Heart right ventricle (tissue), 16 donors: Measurements from ENCODE around the gene XPNPEP2. TPM values are rescaled to one million over a fixed set of nuclear protein-coding genes. Genes with fewer than 3 reads are reported as not detected.
A peak's percentile ranks its signal among the peaks of the same experiment; 100 is the strongest.

Experiments
- ATAC-seq, 8 donors: fragments of 200-7000 bp; cut with Tn5 transposase; one replicate each; pipeline ENCODE4 v1.9.1; 2020; ENCODE audit warnings: mild to moderate bottlenecking in 8 of 8, moderate library complexity in 8 of 8, moderate number of reproducible peaks in 1 of 8
- DNase-seq, 2 donors: peaks; one replicate each; pipeline ENCODE4 v3.0.0-alpha.2; 2020
- H3K27ac ChIP-seq, 10 donors: fragments of 200-600 bp; sonication (generic) in 2 of 10; one replicate each; pipeline versions ENCODE4 v1.5.0 to v1.8.0; 2020 to 2022; ENCODE audit warnings: mild to moderate bottlenecking in 3 of 10
- H3K27me3 ChIP-seq, 7 donors: fragments of 200-600 bp; one replicate each; pipeline ENCODE4 v1.8.0; 2021 to 2022; ENCODE audit warnings: mild to moderate bottlenecking in 2 of 7
- H3K36me3 ChIP-seq, 9 donors: fragments of 200-600 bp; sonication (generic) in 1 of 9; one replicate each; pipeline versions ENCODE4 v1.5.0 to v1.8.0; 2020 to 2022; ENCODE audit warnings: mild to moderate bottlenecking in 2 of 9
- H3K4me1 ChIP-seq, 9 donors: fragments of 200-600 bp; sonication (generic) in 1 of 9; one replicate each; pipeline versions ENCODE4 v1.5.0 to v1.8.0; 2020 to 2022; ENCODE audit warnings: mild to moderate bottlenecking in 4 of 9
- H3K4me3 ChIP-seq, 10 donors: fragments of 200-600 bp; sonication (generic) in 2 of 10; one replicate each; pipeline versions ENCODE4 v1.5.0 to v1.8.0; 2020 to 2022; ENCODE audit warnings: mild to moderate bottlenecking in 7 of 10, moderate library complexity in 2 of 10
- H3K9me3 ChIP-seq, 11 donors: fragments of 200-600 bp in 10 of 11; sonication (generic) in 2 of 11; one replicate each; pipeline versions ENCODE4 v1.5.0 to v1.8.0; 2013 to 2022; ENCODE audit warnings: mild to moderate bottlenecking in 2 of 11, control low read depth in 1 of 11, moderate library complexity in 1 of 11
- CTCF ChIP-seq, 9 donors: fragments of 200-600 bp; sonication (generic) in 2 of 9; IDR thresholded peaks; one replicate each; pipeline versions ENCODE4 v1.5.0 to v1.8.0; 2021 to 2022; ENCODE audit warnings: antibody characterized with exemption in 9 of 9, mild to moderate bottlenecking in 5 of 9, moderate library complexity in 1 of 9
- WGBS, 2 donors: extraction: QIAGEN DNeasy Blood & Tissue Kit; methylation state at CpG; one replicate each; pipeline ENCODE4 v1.1.7; 2013; ENCODE audit warnings: inconsistent platforms in 1 of 2; 5-methylcytosine and 5-hydroxymethylcytosine counted together
- intact Hi-C, 10 donors: fragments of 100-400 bp; cut with DNase I; formaldehyde crosslinking; loops; one replicate each; pipeline versions ENCODE4 v1.11.1 to v1.14.2; 2022
- polyA plus RNA-seq, 2 donors: library from polyadenylated mRNA; stranded (reverse); fragments of 200-250 nt; gene quantifications; one replicate each; pipeline ENCODE4 v1.2.3, GENCODE V29; 2013
- total RNA-seq, 10 donors: library from RNA; stranded (reverse); fragmentation: NEBNext Ultra II Directional in 3 of 10; extraction: Animal tissue kit (Norgen Biotek cat#: 25700) in 3 of 10; gene quantifications; one replicate each; pipeline versions ENCODE4 v1.2.1 to v1.2.4, GENCODE V29; 2021 to 2023
- donor health status: Arrhythmogenic right ventricular cardiomyopathy.
- donor health status: ischemic (EF 13 %, LVEDD 7.1; RV severe dilation, severe dysfunction).
- donor health status: healthy with polysubstance abuse.
- donor health status: DM: no; HTN: yes; CAD: no.
- donor health status: DM: no; HTN: no; CAD: no.
- donor health status: ischemic (EF 25% LVEDD 6.9; RV normal size, moderate dysfunction).
- donor health status: ischemic (EF 25% LVEDD 5.7; RV mildly dilated, moderate dysfunction).
- donor health status: healthy.
- donor health status: DM: yes; HTN: yes; CAD: no.
- donor health status: Ischemic cardiomyopathy.
- donor health status: ischemic (EF 35%, LVEDD 5.7; RV mildly dilated, moderate dysfunction).
- donor health status: nonischemic (EF 11% LVEDD 7.7; RV severe dilation, severe dysfunction).
- donor health status: DM: yes; HTN: yes; CAD: no.
- donor health status: PGD.
- donor health status: ischemic (EF 29% LVEDD 5.4; RV normal size, mild dysfunction).
- donor health status: nonischemic (EF 23%, LVEDD 6.1; RV moderate dilation, normal function).

XPNPEP2 gene
- total and polyA plus RNA-seq, 12 donors, result 0.18 to 2.2 (median 0.52) TPM

DNA sequence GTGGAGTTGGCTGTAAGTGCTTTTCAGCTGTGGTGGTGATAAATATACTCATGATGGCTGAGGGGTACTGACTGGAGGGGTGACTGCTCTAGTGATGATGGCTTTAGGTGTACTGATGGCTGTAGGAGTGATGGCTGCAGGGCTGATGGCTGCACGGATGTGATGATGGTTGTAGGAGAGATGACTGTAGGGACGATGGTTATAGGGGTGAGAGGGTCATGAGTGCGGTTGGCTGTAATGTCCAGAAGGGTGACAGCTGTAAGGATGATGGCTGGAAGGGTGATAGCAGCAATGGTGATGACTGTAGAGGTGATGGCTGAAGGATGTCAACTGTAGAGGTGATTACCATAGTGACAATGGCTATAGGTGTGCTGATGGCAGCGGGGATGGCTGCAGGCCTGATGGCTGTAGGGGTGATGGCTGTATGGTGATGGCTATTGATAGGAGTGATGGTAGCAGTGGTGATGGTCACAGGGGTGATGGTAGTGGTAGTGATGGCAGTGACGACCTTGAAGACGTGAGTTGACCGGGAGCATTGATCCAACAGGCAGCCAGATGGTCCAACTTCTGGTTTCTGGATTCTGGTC lies 40.4 kb downstream of the XPNPEP2 start:
- intact Hi-C loops, result no loop called here
- Histone ChIP-seq H3K27ac (peak overlapping the region in 1 of 10 donors; percentile 93), H3K4me1 (peaks cover 0 to 45% (median 0%) of the 10 kb centered on the region in 9 donors), H3K27me3 (peaks cover 0 to 5% (median 0%) of the 10 kb centered on the region in 7 donors), H3K4me3 (peak overlapping the region in 1 of 10 donors; percentile 60), H3K9me3 (no peaks in the 10 kb centered on the region), H3K36me3 (peaks cover 0 to 3% (median 0%) of the 10 kb centered on the region in 9 donors)
- no peak for TF ChIP-seq CTCF (IDR thresholded peaks at IDR 0.05)
- no peak for DNase-seq
- no peak for ATAC-seq
- 82% methylated on average over 7 of the region's 7 CpGs for WGBS, 2 donors

- no peak for TF ChIP-seq CTCF (IDR thresholded peaks at IDR 0.05)
- H3K36me3 ChIP-seq, result peaks cover 0 to 3% (median 0%) of the 10 kb centered on the region in 9 donors
- 63 to 76% methylated on average over 12 to 13 of the region's 13 CpGs for WGBS, 2 donors
- H3K27ac ChIP-seq, result peak within 1 kb of the TSS in 4 of 10 donors; percentile 22 to 93 (median 29)
- peaks cover 0 to 5% (median 0%) of the 10 kb centered on the region in 7 donors for H3K27me3 ChIP-seq
- H3K9me3 ChIP-seq, result no peaks in the 10 kb centered on the region
- DNase-seq, result peak; percentile 26 to 38
- H3K4me3 ChIP-seq, result peak within 1 kb of the TSS in 5 of 10 donors; percentile 18 to 60 (median 27)
- H3K4me1 ChIP-seq, result peaks cover 0 to 43% (median 0%) of the 10 kb centered on the region in 9 donors
- intact Hi-C loops, result no loop called here
- ATAC-seq, result peak in 6 of 8 donors; percentile 49 to 71 (median 62)
Observed at GRCh38 chrX:129779747-129780146, 41.0 kb downstream of the XPNPEP2 start, which contains the start of gene SASH3. SASH3 (plus strand) TSS chrX:129779949; CDS start chrX:129780098, 149 bp downstream.

DNA sequence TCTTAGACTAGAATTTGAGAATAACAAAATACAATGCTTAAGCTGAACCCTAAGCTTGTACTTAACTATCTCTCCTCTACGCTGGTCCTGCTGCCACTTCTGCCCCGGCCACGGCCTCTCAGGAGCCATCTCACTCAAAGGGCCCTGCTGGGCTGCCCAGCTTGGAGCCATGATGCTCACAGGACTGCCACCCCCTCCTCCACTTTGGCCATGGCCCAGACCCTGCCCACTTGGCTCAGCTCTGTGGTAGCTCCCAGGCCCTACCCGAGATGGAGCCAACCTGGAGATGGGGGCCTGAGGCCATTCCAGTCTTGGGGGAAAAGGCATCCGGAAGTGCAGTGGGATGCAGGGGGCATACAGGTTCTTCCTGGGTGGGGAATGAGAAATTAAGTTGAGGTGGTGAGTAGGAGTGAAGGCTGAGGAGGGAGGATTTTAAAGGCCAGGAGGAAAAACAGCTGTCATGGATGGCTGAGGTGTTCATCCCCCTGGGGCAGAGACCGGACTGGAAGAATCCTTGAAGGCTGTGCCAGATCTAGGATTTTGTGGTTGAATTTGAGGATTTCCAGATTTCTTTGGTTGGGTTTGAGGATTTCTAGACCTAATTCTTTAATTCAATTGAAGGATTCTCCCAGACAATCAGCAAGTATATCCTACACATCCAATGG lies 41.8 kb downstream of the XPNPEP2 start:
- DNase-seq, result no peak
- intact Hi-C loops, result no loop called here
- Histone ChIP-seq H3K36me3 (peaks cover 0 to 3% (median 0%) of the 10 kb centered on the region in 9 donors), H3K9me3 (no peaks in the 10 kb centered on the region), H3K27me3 (peaks cover 0 to 5% (median 0%) of the 10 kb centered on the region in 7 donors), H3K4me1 (peaks cover 0 to 49% (median 0%) of the 10 kb centered on the region in 9 donors), H3K27ac (peak overlapping the region in 3 of 10 donors; percentile 22 to 93 (median 36)), H3K4me3 (peak overlapping the region in 5 of 10 donors; percentile 18 to 60 (median 27))
- TF ChIP-seq CTCF (IDR thresholded peaks at IDR 0.05), result no peak
- no peak for ATAC-seq
- 76 to 89% methylated on average over 6 of the region's 6 CpGs for WGBS, 2 donors

DNA sequence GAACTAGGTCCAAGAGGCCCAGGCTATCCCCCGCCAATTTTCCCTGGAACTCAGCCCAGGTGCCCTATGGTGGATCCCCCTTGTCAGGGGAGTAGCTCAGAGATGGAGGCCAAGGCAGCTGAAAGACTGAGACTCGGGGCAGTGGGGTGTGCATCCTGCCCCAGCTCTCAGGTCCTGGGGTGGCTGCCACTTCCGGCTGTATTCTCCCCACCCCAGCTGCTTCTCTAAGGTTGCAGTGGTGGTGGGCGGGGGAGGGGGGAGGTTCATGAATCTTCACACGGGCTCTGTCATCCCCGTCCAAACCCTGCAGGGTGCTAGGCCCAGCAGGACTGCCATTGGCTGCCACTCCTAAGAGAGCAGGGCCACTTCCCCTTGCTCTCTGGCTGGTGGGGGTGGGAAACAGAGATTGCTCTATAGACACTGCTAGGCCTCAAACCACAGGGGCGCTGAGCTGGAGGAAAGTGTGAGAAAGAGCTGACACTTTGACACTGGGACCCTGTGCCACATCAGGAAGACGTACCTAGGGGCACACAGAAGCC lies 42.4 kb downstream of the XPNPEP2 start:
- Histone ChIP-seq H3K36me3 (peaks cover 0 to 3% (median 0%) of the 10 kb centered on the region in 9 donors), H3K27ac (peak overlapping the region in 2 of 10 donors; percentile 22 to 93), H3K4me3 (peak overlapping the region in 4 of 10 donors; percentile 18 to 60 (median 32)), H3K9me3 (no peaks in the 10 kb centered on the region), H3K4me1 (peaks cover 0 to 52% (median 0%) of the 10 kb centered on the region in 9 donors), H3K27me3 (peaks cover 0 to 5% (median 0%) of the 10 kb centered on the region in 7 donors)
- 78 to 79% methylated on average over 8 of the region's 8 CpGs for WGBS, 2 donors
- intact Hi-C loops, result no loop called here
- ATAC-seq (peak in 6 of 8 donors; percentile 35 to 53 (median 44)), DNase-seq (peak in 1 of 2 donors; percentile 23)
- no peak for TF ChIP-seq CTCF (IDR thresholded peaks at IDR 0.05)
